Upper lobe of left lung (tissue), 6 donors: ENCODE data around the gene MUC6. TPM values are rescaled to one million over a fixed set of nuclear protein-coding genes. Genes with fewer than 3 reads are reported as not detected.
A peak's percentile ranks its signal among the peaks of the same experiment; 100 is the strongest.

Experiments used
- ATAC-seq, 2 donors: fragments of 200-7000 bp; cut with Tn5 transposase; one replicate each; pipeline ENCODE4 v1.9.1; 2022; ENCODE audit warnings: mild to moderate bottlenecking in 2 of 2, moderate library complexity in 2 of 2; ENCODE audit not compliant: low FRiP score in 2 of 2
- DNase-seq, 2 donors: peaks; one replicate each; pipeline ENCODE4 v3.0.0-alpha.2; 2019 to 2020
- H3K27ac ChIP-seq, 4 donors: fragments of 200-600 bp; sonication (generic); one replicate each; pipeline ENCODE4 v1.5.1; 2016 to 2019
- H3K27me3 ChIP-seq, 4 donors: fragments of 200-600 bp; sonication (generic); one replicate each; pipeline ENCODE4 v1.5.1; 2017 to 2019
- H3K36me3 ChIP-seq, 4 donors: fragments of 200-600 bp; sonication (generic); one replicate each; pipeline ENCODE4 v1.5.1; 2016 to 2019
- H3K4me1 ChIP-seq, 4 donors: fragments of 200-600 bp; sonication (generic); one replicate each; pipeline ENCODE4 v1.5.1; 2018 to 2019
- H3K4me3 ChIP-seq, 4 donors: fragments of 200-600 bp; sonication (generic); one replicate each; pipeline ENCODE4 v1.5.1; 2017 to 2019; ENCODE audit warnings: mild to moderate bottlenecking in 2 of 4, moderate library complexity in 1 of 4
- H3K9me3 ChIP-seq, 4 donors: fragments of 200-600 bp; sonication (generic); one replicate each; pipeline ENCODE4 v1.5.1; 2018 to 2019
- EP300 ChIP-seq, 4 donors: sonication (generic); formaldehyde crosslinking; IDR thresholded peaks; one replicate each; pipeline ENCODE4 v1.5.1; 2017; ENCODE audit warnings: antibody characterized with exemption in 4 of 4, control low read depth in 2 of 4
- POLR2A ChIP-seq, 4 donors: fragments of 450-650 bp; IDR thresholded peaks; one replicate each; pipeline ENCODE4 v1.5.1; 2016 to 2017; ENCODE audit warnings: antibody characterized with exemption in 4 of 4, mild to moderate bottlenecking in 2 of 4
- POLR2AphosphoS5 ChIP-seq, 2 donors: sonication (generic); formaldehyde crosslinking; IDR thresholded peaks; one replicate each; pipeline ENCODE4 v1.5.1; 2017; ENCODE audit warnings: antibody characterized with exemption in 2 of 2
- WGBS, 2 donors: methylation state at CpG; one replicate each; pipeline ENCODE4 v1.1.5; 2017 to 2018; 5-methylcytosine and 5-hydroxymethylcytosine counted together
- total RNA-seq, 6 donors: library from RNA; depleted of rRNA in 4 of 6; stranded (reverse); fragments of >200 nt in 4 of 6; gene quantifications; one replicate each; pipeline versions ENCODE4 v1.1.0 to v1.2.1, GENCODE V29; 2016 to 2021
- TF ChIP-seq, protein P1 (sequence below), 6 experiments: fragments of 450-650 bp in 4 of 6; fragments of 200-600 bp in 2 of 6; sonication (generic) in 2 of 6; IDR thresholded peaks; one replicate each; pipeline ENCODE4 v1.5.1; 2016 to 2019; ENCODE audit warnings: antibody characterized with exemption in 6 of 6
- donor health status: DM: no; HTN: no; CAD: no; lungs with moderate emphysema.
- donor health status: DM: no; HTN: yes; CAD: no; lungs with severe emphysema.

Gene MUC6
- total RNA-seq, 6 donors from 2014 or later = 0.06 to 4.2 (median 0.51) TPM; not detected in 3

DNA sequence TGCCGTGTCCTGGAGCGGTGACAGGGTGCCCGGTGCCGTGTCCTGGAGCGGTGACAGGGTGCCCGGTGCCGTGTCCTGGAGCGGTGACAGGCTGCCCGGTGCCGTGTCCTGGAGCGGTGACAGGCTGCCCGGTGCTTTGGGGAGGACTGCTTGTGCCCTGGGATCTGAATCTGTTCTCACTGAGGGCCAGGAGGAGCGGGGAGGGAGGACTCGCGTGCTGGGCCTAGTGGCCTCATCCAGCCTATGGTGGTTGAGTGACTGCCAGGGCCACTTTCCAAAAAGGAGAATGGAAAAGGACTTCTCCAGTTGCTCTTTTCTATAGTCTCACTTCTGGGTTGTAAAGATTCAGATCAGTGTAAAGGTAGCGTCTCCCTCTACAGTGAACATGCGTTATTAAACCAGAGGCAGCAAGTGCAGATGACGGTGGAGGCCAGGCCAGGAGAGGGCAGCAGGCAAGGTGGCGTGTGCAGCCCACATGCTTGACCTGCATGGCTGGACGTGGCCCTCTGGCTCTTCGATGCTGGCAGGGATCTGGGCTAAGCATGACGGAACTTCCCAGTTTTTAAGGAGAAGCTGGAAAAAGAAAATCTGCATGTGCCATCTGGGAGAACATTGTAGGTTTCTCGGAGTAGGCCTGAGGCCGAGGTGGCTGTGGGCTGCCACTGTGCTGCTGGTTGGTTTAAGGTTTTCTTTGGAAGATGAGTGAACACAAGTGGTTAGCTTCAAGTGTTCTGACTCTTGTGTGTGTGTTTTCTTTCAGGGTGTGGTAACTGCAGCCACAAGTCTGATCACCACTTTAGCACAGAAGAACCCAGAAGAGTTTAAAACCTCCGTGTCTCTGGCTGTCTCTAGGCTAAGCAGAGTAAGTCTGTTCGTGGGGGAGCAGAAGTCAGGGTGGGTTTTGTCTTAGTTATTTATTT lies 55.8 kb downstream of the MUC6 start:
- H3K9me3 ChIP-seq = no peaks in the 10 kb centered on the region
- no peaks in the 10 kb centered on the region for H3K27me3 ChIP-seq
- no peak for TF ChIP-seq POLR2AphosphoS5 (IDR thresholded peaks at IDR 0.05)
- TF ChIP-seq, protein P1, sequence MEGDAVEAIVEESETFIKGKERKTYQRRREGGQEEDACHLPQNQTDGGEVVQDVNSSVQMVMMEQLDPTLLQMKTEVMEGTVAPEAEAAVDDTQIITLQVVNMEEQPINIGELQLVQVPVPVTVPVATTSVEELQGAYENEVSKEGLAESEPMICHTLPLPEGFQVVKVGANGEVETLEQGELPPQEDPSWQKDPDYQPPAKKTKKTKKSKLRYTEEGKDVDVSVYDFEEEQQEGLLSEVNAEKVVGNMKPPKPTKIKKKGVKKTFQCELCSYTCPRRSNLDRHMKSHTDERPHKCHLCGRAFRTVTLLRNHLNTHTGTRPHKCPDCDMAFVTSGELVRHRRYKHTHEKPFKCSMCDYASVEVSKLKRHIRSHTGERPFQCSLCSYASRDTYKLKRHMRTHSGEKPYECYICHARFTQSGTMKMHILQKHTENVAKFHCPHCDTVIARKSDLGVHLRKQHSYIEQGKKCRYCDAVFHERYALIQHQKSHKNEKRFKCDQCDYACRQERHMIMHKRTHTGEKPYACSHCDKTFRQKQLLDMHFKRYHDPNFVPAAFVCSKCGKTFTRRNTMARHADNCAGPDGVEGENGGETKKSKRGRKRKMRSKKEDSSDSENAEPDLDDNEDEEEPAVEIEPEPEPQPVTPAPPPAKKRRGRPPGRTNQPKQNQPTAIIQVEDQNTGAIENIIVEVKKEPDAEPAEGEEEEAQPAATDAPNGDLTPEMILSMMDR (IDR thresholded peaks at IDR 0.05) = peak in 2 of 6 experiments; percentile 15 to 17
- ATAC-seq (peak in 1 of 2 donors; percentile 52), DNase-seq (peak; percentile 48 to 52)
- H3K4me3 ChIP-seq = no peak overlapping the region
- 77% methylated on average over 17 to 19 of the region's 26 CpGs for WGBS, 2 donors
- peaks cover 6 to 88% (median 54%) of the 10 kb centered on the region in 4 donors for H3K36me3 ChIP-seq
- peak overlapping the region in 2 of 4 donors; percentile 26 to 58 for H3K27ac ChIP-seq
- peaks cover 0 to 29% (median 12%) of the 10 kb centered on the region in 4 donors for H3K4me1 ChIP-seq

GRCh38 chr11:978781-979180 lies 57.7 kb downstream of the MUC6 start:
- H3K4me3 ChIP-seq = no peak overlapping the region
- no peak for TF ChIP-seq POLR2A (IDR thresholded peaks at IDR 0.05)
- TF ChIP-seq, protein P1 (IDR thresholded peaks at IDR 0.05) = no peak
- no peak for TF ChIP-seq POLR2AphosphoS5 (IDR thresholded peaks at IDR 0.05)
- no peak for TF ChIP-seq EP300 (IDR thresholded peaks at IDR 0.05)
- DNase-seq (peak in 1 of 2 donors; percentile 78), ATAC-seq (peak in 1 of 2 donors; percentile 6)
- peaks cover 0 to 23% (median 12%) of the 10 kb centered on the region in 4 donors for H3K4me1 ChIP-seq
- H3K27ac ChIP-seq = no peak overlapping the region
- H3K36me3 ChIP-seq = peaks cover 4 to 85% (median 49%) of the 10 kb centered on the region in 4 donors
- H3K27me3 ChIP-seq = no peaks in the 10 kb centered on the region
- 62 to 75% methylated on average over 12 to 16 of the region's 16 CpGs for WGBS, 2 donors
- no peaks in the 10 kb centered on the region for H3K9me3 ChIP-seq

DNA sequence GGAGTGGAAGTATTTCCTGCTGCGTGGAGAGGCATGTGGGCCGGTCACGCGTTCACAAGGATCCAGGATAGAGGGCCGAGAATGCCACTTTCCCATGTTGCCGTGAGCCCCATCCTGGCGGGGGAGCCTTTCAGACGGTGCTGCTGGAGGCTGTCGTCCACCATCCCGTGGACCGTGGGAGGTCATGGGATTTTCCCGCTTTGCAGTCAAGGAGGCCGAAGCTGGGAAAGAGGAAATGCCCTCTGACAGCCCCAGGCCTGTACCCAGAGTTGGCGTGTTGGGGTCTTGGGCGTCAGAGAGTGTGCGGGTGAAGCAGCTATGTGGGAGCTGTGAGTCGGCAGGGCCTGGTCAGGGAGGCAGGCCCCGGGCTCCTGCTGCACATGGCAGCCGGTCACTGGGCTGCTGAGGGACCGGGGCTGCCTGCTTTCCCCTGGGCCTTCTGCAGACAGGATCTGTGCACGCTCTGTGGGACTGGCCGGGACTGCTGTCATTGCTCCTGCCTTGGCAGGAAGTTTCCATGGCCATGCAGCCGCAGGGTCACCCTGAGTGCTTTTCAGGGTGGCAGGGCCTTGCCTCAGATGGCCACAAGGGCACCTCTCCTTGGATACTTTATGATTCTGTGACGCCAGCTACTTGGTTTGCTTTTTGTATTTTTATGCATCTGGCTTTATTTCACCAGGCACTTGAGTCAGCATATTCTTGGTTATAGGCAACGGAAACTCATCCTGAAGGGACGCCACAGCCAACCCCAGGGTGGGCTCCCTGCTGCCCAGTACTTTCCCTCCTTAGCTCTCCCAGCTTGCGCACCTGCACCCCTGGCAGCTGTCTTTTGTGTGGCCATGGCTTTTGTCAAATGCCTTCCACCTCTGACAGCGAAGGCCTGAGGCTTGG lies 58.4 kb downstream of the MUC6 start:
- Histone ChIP-seq H3K27ac (no peak overlapping the region), H3K36me3 (peaks cover 5 to 89% (median 54%) of the 10 kb centered on the region in 4 donors), H3K27me3 (no peaks in the 10 kb centered on the region), H3K4me1 (peaks cover 0 to 23% (median 12%) of the 10 kb centered on the region in 4 donors), H3K4me3 (no peak overlapping the region), H3K9me3 (no peaks in the 10 kb centered on the region)
- ATAC-seq (no peak), DNase-seq (peak in 1 of 2 donors; percentile 55)
- WGBS, 2 donors = 88 to 93% methylated on average over 21 to 28 of the region's 28 CpGs
- no peak for TF ChIP-seq POLR2A (IDR thresholded peaks at IDR 0.05)
- TF ChIP-seq, protein P1 (IDR thresholded peaks at IDR 0.05) = no peak
- no peak for TF ChIP-seq EP300 (IDR thresholded peaks at IDR 0.05)
- TF ChIP-seq POLR2AphosphoS5 (IDR thresholded peaks at IDR 0.05) = no peak

GRCh38 chr11:976431-977160 lies 59.9 kb downstream of the MUC6 start:
- no peaks in the 10 kb centered on the region for H3K27me3 ChIP-seq
- H3K4me1 ChIP-seq = peaks cover 0 to 18% (median 10%) of the 10 kb centered on the region in 4 donors
- H3K4me3 ChIP-seq = no peak overlapping the region
- DNase-seq (no peak), ATAC-seq (no peak)
- H3K36me3 ChIP-seq = peaks cover 20 to 92% (median 64%) of the 10 kb centered on the region in 4 donors
- WGBS, 2 donors = 82 to 84% methylated on average over 16 to 26 of the region's 26 CpGs
- H3K9me3 ChIP-seq = no peaks in the 10 kb centered on the region
- no peak for TF ChIP-seq POLR2A (IDR thresholded peaks at IDR 0.05)
- H3K27ac ChIP-seq = no peak overlapping the region
